Cardiac fibroblast (primary cell): ENCODE results near the gene MRPS17.

ENCODE experiments used
- DNase-seq, 2 donors: peaks; one replicate each; pipeline versions ENCODE4 v3.0.0 to v3.0.0-alpha.2; 2010; ENCODE audit warnings: low read depth in 2 of 2
- H3K4me3 ChIP-seq, 2 donors: replicated peaks in 1 of 2; 1 replicate in 1 of 2; 2 replicates in 1 of 2; pipeline ENCODE4 v1.5.1; 2011; ENCODE audit warnings: low read depth in 2 of 2, low read length in 2 of 2, mild to moderate bottlenecking in 2 of 2, moderate library complexity in 1 of 2
- CTCF ChIP-seq: IDR thresholded peaks from one replicate; pipeline ENCODE4 v1.5.1; 2011; ENCODE audit warnings: low read depth, mild to moderate bottlenecking, low read length, inconsistent platforms

MRPS17 gene

GRCh38 chr7:55996856-55997500, 45.3 kb downstream of the MRPS17 start:
- H3K4me3 ChIP-seq, result no peak overlapping the region
- TF ChIP-seq CTCF, result no peak
- DNase-seq, result no peak

GRCh38 chr7:56003749-56004148, 52.1 kb downstream of the MRPS17 start:
- no peak overlapping the region for H3K4me3 ChIP-seq
- TF ChIP-seq CTCF, result no peak
- DNase-seq, result no peak
